ENCODE measurements around the gene SCAMP2.

Gene SCAMP2

DNA sequence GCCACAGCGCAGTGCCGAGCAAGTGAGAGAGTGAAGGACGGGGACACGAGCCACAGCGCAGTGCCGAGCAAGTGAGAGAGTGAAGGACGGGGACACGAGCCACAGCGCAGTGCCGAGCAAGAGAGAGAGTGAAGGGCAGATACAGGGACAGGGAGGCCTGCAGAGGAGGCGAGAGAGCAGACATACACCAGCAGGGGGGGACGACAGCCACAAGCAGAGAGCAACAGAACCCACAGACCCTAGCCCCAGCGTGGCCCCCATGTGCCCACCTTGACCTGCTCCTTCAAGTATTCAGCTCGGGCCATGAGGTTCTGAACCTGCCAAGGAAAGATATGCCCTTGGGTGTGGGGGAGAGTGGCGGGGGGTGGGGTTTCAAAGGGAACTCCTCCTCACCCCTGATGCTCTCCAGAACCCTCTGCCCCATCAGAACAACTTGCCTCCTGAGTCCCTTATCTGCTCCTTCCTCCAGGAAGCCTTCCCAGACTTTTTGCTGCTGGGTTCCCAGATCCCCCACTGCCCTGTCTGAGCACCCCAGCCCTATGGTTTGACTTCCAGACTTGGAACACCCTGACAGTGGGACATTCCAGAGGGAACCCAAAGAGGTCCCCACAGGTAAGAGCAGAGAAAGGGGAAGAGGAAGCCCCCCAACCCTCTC lies 35.6 kb downstream of the SCAMP2 start:
- no peak for DNase-seq

DNA sequence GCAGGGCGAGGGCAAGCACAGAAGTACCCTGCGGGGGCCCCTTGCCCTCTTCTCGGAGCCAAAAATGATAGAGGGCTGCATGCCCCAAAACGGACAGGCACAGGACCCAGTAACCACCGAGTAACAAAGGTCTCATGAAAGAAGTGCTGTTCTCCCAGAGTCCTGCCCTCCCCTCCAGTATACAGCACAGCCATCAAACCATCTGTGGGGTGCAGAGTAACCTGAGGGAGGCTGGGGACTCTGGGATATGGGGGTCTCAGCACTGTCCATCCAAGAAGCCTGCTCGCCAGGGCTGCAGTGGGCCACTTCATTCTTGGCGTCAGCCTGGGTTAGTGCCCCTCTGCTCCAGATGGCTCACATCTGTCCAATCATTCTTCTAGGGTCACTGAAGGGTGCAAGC lies 36.3 kb downstream of the SCAMP2 start:
- no peak for DNase-seq

DNA sequence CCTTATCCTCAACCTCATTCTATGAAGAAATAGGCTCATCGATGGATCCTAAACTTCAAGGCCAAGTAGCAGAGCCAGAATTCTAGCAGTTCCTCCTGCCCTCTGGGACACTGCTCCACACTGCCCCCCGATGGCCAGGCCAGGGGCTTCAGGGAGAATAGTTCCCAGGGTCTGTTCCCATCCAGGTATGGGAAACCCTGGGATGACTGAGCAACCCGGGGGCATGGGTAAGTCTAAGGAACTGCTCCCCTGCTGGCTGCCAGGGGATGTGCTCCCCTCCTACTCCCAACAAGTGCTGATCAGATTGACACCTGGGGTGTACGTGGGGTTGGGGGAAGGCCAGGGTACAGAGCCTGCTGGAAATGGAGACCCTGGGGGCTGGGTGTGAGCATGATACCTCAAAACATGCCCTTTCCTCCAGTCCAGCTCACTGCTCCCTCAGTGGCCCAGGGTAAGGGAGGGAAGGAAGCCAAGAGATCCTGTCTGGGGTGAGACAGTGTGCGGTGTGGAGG lies 37.8 kb downstream of the SCAMP2 start:
- no peak for DNase-seq

DNA sequence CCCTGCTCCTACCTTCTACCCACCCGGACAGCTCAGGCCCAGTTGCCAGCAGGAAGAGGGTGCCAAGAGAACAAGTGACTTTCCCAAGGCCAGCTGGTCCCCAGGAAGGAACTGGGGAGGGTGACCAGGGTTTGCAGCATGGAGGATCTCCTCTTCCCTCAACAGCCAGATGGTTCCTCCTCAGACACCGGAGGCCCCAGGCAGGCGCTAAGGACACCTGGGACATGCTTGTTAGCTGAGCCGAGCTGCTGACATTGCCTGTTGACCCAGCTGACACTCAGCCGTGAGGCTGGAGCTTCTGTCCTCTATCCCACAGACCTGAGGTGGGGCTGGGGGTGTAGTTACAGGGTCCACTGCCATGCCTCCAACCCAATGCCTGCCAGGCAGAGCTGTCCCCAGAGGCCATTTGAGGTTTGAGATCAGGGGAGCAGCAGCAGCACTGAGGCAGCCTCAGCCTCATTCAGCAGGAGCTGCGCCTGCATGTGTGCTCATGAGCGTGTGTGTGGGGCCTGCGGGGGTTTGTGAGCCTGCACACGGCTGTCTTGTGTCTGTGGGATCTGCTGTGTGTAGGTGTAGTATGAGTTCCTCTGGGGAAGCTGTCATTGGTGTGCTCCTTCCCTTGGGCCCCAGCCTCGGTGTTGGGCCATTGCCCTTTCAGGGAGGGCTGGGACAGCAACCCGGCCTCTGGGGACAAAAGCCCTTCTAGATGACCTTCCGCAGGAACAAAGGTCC lies 39.6 kb downstream of the SCAMP2 start:
- DNase-seq, result no peak

DNA sequence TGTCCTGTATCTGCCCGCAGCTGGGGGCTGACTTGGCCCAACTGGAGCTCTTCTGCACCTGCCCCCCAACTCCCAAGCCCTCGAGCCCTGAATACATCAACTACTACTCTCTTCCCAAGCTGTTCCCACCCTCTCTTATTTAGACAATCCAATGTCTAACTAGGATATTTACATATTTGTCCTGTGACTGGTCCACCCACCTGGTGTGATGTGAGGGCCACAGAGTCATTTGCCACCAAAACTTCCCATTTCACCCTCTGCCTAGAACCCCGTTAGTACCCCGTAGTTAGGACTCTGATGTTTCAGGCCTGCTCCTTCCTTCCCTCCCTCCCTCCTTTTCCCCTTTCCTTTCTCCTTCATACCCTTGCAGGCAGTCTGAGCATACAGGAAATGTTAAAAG lies 40.3 kb downstream of the SCAMP2 start:
- no peak for DNase-seq

DNA sequence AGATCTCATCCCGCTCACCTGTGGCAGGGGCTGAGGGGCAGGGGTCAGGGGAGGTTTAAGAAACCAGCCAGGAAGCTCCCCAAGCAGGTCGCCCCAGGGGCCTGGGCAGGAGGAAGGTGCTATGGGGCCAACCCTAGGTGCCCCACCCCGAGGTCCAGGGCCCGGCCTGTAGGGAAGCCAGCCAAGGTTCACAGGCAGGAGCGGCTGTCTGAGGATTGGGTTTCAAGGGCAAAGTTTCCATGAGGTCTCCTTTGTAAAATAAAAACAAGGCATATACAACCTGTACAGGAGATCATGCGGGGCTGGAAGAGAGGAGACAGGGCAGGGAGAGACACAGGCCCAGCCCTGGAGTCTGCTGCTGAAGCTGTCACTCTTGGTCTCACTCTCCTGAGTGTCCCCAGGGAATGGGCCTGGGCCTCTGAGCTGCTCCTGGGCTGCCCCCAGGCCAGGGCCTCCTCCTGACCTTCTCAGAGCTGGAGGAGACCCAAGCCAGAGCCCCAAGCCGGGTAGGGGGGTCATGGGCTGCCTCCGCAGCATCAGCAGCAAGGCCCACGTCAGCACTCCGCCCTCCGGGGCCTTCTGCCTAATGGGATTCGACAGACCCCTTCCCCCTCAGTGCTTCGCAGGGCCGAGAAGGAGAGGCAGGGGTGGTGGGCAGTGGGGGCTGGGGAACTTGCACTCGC lies 41.2 kb downstream of the SCAMP2 start:
- DNase-seq, result no peak

DNA sequence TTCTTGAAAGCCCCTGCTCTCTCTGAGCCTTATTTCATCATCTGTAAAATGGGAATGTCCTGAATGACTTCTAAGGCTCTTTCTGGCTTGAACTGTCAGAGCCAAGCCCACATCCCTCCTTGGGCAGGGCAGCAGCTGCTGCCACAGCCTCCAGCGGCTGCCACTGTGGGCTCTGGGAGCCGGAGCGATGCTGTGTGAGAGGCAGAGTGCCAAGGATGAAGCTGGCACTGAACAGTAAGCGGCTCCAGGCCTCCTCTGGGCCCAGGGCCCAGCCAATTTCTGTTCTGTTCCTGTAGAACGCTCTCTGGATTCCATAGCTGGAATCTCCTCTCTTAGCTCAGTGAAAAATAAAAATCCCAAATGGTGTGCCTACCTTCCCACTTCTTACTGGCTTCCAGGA lies 42.3 kb downstream of the SCAMP2 start:
- DNase-seq, result no peak

DNA sequence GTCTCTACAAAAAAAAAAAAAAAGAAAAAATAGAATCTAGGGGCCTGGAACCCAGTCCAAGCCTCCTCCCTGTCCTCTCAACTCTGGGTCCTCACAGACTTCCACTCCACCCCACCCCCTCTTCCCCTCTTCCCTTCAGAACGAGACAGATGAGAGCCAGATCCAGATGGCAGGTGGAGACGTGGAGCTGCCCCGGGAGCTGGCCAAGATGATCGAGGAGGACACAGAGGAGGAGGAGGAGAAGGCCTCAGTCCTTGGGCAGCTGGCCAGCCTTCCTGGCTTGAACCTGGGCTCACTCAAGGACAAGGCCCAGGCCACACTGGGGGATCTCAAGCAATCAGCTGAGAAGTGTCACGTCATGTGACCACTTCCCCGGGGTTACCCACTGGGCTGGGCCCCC lies 43.2 kb downstream of the SCAMP2 start:
- DNase-seq, result no peak

DNA sequence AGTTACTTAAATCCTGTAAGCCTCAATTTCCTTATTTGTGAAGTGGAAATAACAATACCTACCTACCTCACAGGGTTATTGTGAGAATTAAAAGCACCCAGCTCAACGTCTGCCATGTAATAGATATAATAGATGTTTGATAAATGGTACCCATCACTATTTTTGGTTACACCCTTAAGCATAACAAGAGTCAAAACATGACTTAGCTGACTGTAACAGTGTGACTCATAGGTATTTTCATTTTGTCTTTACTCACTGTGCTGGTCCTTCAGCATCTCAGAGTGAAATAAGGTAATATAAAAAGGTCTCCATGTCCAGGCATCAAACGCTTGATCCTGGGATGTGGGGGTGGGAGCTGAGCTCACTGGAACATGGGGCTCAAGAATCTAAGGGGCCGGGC lies 43.7 kb downstream of the SCAMP2 start:
- DNase-seq, result no peak

DNA sequence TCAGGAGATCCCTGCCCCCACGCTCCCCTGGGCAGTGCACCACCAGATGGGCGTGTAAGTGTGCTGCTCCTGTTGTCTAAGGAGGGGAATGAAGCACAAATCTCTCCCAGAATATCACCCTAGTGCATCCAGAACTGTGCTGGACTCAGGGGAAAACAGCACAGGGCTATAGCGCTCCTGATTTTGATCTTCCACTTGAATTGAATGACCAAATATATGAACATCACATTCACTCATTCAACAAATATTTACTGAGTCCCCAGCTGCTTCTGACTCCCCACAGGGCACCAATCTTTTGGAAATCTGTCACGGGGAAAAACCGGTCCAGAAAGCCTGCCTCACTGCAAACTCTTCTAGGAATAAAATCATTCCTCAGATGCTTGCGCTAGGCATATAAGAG lies 44.3 kb downstream of the SCAMP2 start:
- no peak for DNase-seq

DNA sequence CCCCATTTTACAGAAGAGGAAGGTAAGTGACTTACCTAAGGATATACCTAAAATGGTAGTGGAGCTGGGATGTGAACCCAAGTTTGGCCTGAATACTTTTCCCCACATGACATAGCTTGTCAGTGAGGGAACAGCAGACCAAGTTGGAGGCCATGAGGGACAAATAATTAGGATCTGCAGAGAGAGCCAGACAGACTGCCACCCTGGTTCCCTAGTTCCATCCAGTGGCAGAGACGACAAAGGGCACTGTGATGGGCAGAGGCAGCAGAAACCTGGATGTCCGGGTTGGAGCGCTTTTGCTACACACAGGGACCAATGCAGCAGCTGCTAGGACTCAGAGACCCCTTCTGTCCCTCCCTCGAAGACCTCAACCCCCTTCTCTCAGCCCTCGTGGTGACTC lies 45.6 kb downstream of the SCAMP2 start:
- DNase-seq, result no peak

DNA sequence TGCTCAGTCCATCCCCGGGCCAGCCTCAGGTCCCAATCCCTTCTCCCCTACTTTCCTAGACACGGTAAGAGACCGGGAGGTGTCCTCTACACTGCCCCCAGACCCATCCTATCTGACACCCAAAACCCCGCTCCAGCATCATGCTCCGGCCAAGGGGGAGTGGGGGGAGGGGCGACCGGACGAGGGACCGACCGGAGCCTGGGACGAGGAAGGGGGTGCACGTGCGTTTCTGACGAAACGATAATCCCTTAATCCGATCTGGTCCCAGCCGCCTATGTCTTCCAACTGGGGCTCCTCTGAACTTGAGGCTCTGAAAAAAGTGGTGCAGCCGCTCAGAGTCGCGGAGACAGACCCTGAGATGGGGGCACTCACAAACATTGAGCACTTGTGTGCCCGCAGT lies 46.2 kb downstream of the SCAMP2 start:
- no peak for DNase-seq

DNA sequence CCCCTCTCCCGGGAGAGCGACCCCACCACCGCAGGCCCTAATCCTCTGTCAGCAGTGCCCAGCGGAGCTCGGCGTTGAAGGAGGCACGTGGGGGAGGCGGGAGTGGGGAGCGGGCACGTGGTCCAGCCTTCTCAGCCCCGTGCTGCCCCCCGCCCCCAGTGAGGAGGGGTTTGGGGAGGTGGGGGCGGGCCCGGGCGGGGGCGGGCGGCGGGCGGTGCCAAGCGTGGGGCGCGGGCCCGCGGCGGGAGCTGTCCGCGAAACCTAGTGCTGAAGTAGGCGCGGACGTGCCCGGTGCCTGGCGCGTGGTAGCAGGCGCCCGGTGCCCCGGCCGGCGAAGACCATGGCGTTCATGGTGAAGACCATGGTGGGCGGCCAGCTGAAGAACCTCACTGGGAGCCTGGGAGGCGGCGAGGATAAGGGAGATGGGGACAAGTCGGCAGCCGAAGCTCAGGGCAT lies 46.8 kb downstream of the SCAMP2 start, which contains the start of gene CPLX3:
Gene CPLX3 (plus strand): TSS at position 264 of the 456 bp plus-strand sequence. CDS start 77 bp downstream, at position 341.
- no peak for DNase-seq

DNA sequence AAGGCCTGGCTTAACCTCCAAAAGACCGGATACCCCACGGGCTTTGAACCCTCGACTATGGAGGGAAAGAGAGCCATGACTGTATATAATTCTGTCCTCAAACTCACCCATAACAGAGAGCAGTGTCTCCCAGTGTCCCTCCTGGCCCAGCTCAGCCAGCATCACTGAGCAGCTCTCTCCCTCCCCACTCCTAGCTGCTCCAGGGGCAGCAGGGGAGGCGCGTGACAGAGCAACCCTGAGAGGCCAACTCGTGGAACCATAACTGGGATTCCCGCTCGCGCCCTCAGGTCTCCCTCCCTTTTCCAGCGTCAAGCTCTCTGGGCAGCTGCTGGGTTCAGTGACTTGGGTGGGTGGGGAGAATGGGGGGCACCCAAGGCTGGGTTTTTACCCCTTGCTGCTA lies 47.3 kb downstream of the SCAMP2 start:
- no peak for DNase-seq

DNA sequence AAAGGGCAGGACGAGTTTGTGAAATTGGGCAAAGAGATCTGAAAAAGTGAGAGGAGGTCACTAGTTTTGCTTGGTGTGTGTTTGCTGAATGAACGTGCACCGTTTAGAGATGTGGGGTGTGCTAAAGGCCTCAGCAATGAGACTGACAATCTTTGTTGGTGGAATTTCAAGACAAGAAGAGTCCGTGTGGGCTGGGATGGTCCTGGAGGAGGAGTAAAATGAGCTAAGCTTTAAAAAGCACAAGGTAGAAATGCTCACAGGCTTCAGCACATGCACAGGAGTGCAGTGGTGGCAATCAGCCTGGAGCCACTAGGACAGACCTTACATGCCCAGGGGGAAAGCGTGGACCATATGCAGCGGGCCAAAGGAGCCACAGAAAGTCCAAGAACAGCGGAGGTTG lies 48.2 kb downstream of the SCAMP2 start:
- DNase-seq, result no peak

DNA sequence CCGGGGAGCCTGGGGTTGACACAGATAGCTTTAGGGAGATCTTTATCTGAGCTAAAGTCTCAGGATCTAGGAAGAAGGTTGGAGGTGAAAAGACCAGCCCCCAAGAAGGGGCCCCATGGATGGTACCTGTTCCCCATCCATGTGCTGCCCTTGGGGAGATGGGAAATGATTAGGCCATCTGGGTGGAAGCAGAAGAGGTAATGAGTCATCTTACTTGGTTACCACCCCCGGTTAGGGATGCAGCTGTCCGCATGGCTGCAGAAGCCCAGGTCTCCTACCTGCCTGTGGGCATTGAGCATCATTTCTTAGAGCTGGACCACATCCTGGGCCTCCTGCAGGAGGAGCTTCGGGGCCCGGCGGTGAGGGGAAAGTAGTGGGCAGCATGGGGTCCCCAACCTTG lies 49.8 kb downstream of the SCAMP2 start:
- DNase-seq, result no peak

DNA sequence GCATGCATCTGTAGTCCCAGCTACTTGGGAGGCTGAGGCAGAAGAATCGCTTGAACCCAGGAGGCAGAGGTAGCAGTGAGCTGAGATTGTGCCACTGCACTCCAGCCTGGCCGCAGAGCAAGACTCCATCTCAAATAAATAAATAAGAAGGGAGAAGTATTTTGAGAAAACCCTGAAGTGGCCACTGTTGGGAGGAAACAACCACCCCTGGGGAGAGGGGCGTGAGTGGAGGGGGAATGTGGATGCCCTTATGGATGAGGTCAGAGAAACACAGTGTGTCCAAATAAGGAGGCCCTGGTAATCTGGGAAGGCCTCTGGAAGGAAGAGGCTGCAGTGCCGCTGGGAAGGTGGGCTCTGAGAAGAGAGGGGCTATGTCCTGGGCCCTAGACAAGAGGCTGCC lies 50.9 kb downstream of the SCAMP2 start:
- no peak for DNase-seq

DNA sequence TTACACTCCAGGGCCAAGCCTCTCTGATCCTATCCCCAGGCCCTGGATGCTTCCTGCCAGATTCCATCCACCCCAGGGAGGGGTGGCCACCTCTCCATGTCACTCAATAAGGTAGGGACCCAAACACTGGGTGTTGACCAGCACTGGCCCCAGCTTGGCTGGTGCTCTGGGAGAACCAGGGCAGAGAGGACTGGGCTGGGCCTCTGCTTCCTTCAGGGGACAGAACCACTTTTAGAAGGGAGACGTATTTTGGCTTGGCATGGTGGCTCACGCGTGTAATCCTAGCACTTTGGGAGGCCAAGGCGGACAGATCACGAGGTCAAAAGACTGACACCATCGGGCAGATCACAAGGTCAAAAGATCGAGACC lies 51.4 kb downstream of the SCAMP2 start:
- no peak for DNase-seq

DNA sequence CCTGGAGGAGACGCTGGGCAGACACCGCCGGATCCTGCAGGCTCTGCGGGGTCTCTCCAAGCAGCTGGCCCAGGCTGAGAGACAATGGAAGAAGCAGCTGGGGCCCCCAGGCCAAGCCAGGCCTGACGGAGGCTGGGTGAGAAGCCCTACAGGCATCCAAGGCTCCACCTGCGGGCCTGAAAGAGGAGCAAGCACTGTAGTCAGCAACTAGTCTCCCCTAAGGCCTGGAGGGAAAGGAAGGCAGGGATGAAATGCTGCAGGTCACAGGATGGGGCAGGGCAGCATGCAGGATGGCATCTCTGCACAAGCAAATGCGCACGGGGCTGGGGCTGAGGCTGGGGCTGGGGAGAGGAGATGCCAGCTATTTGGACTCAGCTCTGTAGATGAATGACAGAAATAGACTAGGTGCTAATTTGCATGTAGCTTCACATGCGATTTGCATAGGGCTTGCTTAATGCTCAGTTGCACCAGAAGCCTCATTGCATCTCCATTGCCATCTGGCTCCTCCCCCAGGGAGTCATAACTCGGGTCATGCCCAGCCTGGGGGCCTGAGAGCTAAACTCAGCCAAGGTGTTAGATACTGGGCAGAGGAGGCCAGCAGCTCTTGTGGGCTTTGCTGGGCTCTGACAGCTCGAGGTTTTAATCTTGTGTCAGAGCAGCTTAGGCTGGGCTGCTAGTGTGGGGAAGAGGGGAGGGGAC lies 51.9 kb downstream of the SCAMP2 start:
- DNase-seq, result no peak

DNA sequence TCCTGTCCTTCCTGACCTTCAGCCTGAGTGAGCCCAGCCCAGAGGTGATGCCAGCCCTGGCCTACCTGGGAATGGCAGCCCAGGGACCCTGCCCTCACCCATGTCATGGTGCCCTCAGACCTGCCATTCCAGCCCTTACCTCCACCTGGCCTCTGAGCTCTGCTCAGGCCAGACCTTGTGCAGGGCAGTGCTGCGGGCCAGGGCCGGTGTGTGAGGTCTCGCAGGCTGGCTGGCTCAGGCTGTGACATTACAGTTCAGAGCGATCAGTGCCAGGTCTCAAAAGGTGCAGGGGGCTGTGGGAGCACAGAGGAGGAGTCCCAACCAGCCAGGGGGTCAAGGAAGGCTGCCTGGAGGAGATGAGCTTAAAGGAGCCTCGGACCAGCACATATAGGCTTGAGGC lies 53.1 kb downstream of the SCAMP2 start:
- DNase-seq, result no peak

DNA sequence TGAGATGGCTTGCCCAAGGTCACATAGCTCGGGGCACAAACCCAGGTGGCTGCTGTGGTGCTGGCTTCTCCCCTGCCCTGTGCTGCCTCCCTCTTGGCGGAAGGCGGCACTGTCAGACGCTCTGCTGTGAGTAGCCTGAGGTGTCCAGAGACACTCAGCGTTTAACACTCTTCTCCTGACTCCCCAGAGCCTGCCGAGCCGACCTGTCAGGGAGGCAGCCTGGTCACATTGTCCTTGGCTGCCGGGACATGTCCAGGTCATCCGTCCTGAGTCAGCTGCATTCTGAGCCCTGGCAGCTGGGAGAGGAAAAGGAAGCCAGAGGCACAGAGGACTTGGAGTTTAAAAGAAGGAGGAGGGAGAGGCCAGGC lies 55.8 kb downstream of the SCAMP2 start:
- no peak for DNase-seq

DNA sequence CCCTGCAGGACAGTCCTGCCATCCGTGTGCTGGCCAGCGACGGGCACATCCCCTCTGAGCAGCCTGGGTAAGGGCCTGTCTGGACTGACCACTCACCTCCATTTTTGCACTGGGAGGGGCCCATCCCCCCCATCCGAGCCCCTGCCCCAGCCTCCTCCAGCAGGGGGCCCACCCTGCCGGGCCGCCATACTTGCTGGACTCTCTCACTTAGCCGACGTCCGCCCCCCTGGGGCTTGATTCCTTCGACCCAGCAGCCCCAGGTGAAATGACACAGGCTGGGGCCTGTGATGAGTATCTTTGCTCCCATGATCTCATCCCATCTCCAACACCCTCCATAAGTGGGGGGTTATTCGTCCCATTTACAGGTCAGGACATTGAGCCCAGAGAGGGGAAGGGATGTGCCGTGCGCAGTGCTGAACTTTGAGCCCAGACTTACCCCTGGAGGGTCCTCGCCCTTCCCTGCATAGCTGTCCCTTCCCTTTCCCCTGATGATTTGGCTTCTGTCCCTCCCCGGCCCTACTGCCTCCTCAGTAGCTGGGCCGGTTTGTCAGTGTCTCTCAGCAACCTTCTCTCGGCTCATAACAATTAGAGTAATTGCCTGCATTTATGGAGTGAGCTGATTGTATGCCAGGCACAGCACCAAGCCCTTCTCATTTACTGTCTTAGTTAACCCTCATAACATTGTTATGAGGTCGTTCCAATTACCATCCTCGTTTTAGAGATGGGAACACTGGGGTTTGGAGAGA lies 56.4 kb downstream of the SCAMP2 start:
- DNase-seq, result no peak

DNA sequence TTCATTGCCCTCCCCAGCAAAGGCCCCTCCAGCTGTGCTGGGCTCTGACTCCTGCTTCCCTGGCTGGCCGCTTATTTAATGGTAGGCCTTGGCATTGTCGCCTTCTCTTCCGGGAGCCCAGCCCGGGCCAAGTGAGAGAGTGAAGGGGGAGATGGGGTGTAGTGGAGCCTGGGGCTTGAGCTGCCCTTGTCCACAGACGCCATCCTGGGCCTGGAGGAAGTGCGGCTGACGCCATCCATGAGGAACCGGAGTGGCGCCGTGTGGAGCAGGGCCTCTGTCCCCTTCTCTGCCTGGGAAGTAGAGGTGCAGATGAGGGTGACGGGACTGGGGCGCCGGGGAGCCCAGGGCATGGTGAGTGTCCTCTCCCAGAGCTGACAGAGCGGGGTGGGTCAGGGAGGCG lies 57.2 kb downstream of the SCAMP2 start:
- no peak for DNase-seq
